Heart right ventricle (tissue), 16 donors: Measurements from ENCODE around the gene RPS3. TPM values are rescaled to one million over a fixed set of nuclear protein-coding genes. Genes with fewer than 3 reads are reported as not detected.

Experiments used
- ATAC-seq, 8 donors: fragments of 200-7000 bp; cut with Tn5 transposase; one replicate each; pipeline ENCODE4 v1.9.1; 2020; ENCODE audit warnings: mild to moderate bottlenecking in 8 of 8, moderate library complexity in 8 of 8, moderate number of reproducible peaks in 1 of 8
- DNase-seq, 2 donors: peaks; one replicate each; pipeline ENCODE4 v3.0.0-alpha.2; 2020
- H3K27ac ChIP-seq, 10 donors: fragments of 200-600 bp; sonication (generic) in 2 of 10; one replicate each; pipeline versions ENCODE4 v1.5.0 to v1.8.0; 2020 to 2022; ENCODE audit warnings: mild to moderate bottlenecking in 3 of 10
- H3K27me3 ChIP-seq, 7 donors: fragments of 200-600 bp; one replicate each; pipeline ENCODE4 v1.8.0; 2021 to 2022; ENCODE audit warnings: mild to moderate bottlenecking in 2 of 7
- H3K36me3 ChIP-seq, 9 donors: fragments of 200-600 bp; sonication (generic) in 1 of 9; one replicate each; pipeline versions ENCODE4 v1.5.0 to v1.8.0; 2020 to 2022; ENCODE audit warnings: mild to moderate bottlenecking in 2 of 9
- H3K4me1 ChIP-seq, 9 donors: fragments of 200-600 bp; sonication (generic) in 1 of 9; one replicate each; pipeline versions ENCODE4 v1.5.0 to v1.8.0; 2020 to 2022; ENCODE audit warnings: mild to moderate bottlenecking in 4 of 9
- H3K4me3 ChIP-seq, 10 donors: fragments of 200-600 bp; sonication (generic) in 2 of 10; one replicate each; pipeline versions ENCODE4 v1.5.0 to v1.8.0; 2020 to 2022; ENCODE audit warnings: mild to moderate bottlenecking in 7 of 10, moderate library complexity in 2 of 10
- H3K9me3 ChIP-seq, 11 donors: fragments of 200-600 bp in 10 of 11; sonication (generic) in 2 of 11; one replicate each; pipeline versions ENCODE4 v1.5.0 to v1.8.0; 2013 to 2022; ENCODE audit warnings: mild to moderate bottlenecking in 2 of 11, control low read depth in 1 of 11, moderate library complexity in 1 of 11
- CTCF ChIP-seq, 9 donors: fragments of 200-600 bp; sonication (generic) in 2 of 9; IDR thresholded peaks; one replicate each; pipeline versions ENCODE4 v1.5.0 to v1.8.0; 2021 to 2022; ENCODE audit warnings: antibody characterized with exemption in 9 of 9, mild to moderate bottlenecking in 5 of 9, moderate library complexity in 1 of 9
- WGBS, 2 donors: extraction: QIAGEN DNeasy Blood & Tissue Kit; methylation state at CpG; one replicate each; pipeline ENCODE4 v1.1.7; 2013; ENCODE audit warnings: inconsistent platforms in 1 of 2; 5-methylcytosine and 5-hydroxymethylcytosine counted together
- intact Hi-C, 10 donors: fragments of 100-400 bp; cut with DNase I; formaldehyde crosslinking; loops; one replicate each; pipeline versions ENCODE4 v1.11.1 to v1.14.2; 2022
- polyA plus RNA-seq, 2 donors: library from polyadenylated mRNA; stranded (reverse); fragments of 200-250 nt; gene quantifications; one replicate each; pipeline ENCODE4 v1.2.3, GENCODE V29; 2013
- total RNA-seq, 10 donors: library from RNA; stranded (reverse); fragmentation: NEBNext Ultra II Directional in 3 of 10; extraction: Animal tissue kit (Norgen Biotek cat#: 25700) in 3 of 10; gene quantifications; one replicate each; pipeline versions ENCODE4 v1.2.1 to v1.2.4, GENCODE V29; 2021 to 2023
- donor health status: Arrhythmogenic right ventricular cardiomyopathy.
- donor health status: ischemic (EF 13 %, LVEDD 7.1; RV severe dilation, severe dysfunction).
- donor health status: healthy with polysubstance abuse.
- donor health status: DM: no; HTN: yes; CAD: no.
- donor health status: DM: no; HTN: no; CAD: no.
- donor health status: ischemic (EF 25% LVEDD 6.9; RV normal size, moderate dysfunction).
- donor health status: ischemic (EF 25% LVEDD 5.7; RV mildly dilated, moderate dysfunction).
- donor health status: healthy.
- donor health status: DM: yes; HTN: yes; CAD: no.
- donor health status: Ischemic cardiomyopathy.
- donor health status: ischemic (EF 35%, LVEDD 5.7; RV mildly dilated, moderate dysfunction).
- donor health status: nonischemic (EF 11% LVEDD 7.7; RV severe dilation, severe dysfunction).
- donor health status: DM: yes; HTN: yes; CAD: no.
- donor health status: PGD.
- donor health status: ischemic (EF 29% LVEDD 5.4; RV normal size, mild dysfunction).
- donor health status: nonischemic (EF 23%, LVEDD 6.1; RV moderate dilation, normal function).

Gene RPS3
- total and polyA plus RNA-seq, 12 donors, result 698 to 1,945 (median 939) TPM

GRCh38 chr11:75434886-75435570, 35.7 kb downstream of the RPS3 start:
- intact Hi-C loops, result no loop called here
- DNase-seq (no peak), ATAC-seq (no peak)
- Histone ChIP-seq H3K4me3 (no peak overlapping the region), H3K27me3 (peaks cover 0 to 37% (median 21%) of the 10 kb centered on the region in 7 donors), H3K36me3 (peaks cover 0 to 7% (median 0%) of the 10 kb centered on the region in 9 donors), H3K27ac (no peak overlapping the region), H3K4me1 (peaks cover 3 to 15% (median 6%) of the 10 kb centered on the region in 9 donors), H3K9me3 (no peaks in the 10 kb centered on the region)
- 93 to 94% methylated on average over 12 of the region's 12 CpGs for WGBS, 2 donors
- no peak for TF ChIP-seq CTCF (IDR thresholded peaks at IDR 0.05)

DNA sequence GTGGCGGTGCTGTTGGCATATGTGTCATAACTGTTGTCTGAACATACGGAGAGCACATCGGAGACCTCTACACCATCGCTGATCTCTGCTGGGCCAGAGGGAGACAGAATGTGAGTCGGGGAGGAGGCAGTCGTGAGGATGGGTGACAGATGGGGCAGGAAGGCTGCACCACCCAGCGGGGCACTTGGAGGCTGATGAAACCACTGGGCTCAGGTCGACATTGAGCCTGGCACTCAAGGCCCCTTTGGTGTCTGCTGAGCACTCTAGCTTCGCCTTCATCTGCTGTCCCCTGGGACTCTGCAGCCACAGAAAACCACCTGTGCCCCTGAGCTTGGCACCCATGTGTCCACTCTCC, 36.2 kb downstream of the RPS3 start:
- peaks cover under 1 to 12% (median 3%) of the 10 kb centered on the region in 9 donors for H3K4me1 ChIP-seq
- H3K36me3 ChIP-seq, result peaks cover 0 to 7% (median 0%) of the 10 kb centered on the region in 9 donors
- ATAC-seq, result no peak
- H3K27ac ChIP-seq, result no peak overlapping the region
- 90 to 92% methylated on average over 9 of the region's 9 CpGs for WGBS, 2 donors
- no peak for TF ChIP-seq CTCF (IDR thresholded peaks at IDR 0.05)
- H3K27me3 ChIP-seq, result peaks cover 0 to 32% (median 20%) of the 10 kb centered on the region in 7 donors
- DNase-seq, result no peak
- H3K9me3 ChIP-seq, result no peaks in the 10 kb centered on the region
- intact Hi-C loops, result no loop called here
- no peak overlapping the region for H3K4me3 ChIP-seq

- intact Hi-C loops, result no loop called here
- no peak overlapping the region for H3K27ac ChIP-seq
- peaks cover 0 to 21% (median 8%) of the 10 kb centered on the region in 7 donors for H3K27me3 ChIP-seq
- peaks cover 0 to 7% (median 0%) of the 10 kb centered on the region in 9 donors for H3K36me3 ChIP-seq
- WGBS, 2 donors, result 92 to 93% methylated on average over 9 of the region's 9 CpGs
- no peak for ATAC-seq
- no peak for TF ChIP-seq CTCF (IDR thresholded peaks at IDR 0.05)
- H3K9me3 ChIP-seq, result no peaks in the 10 kb centered on the region
- H3K4me3 ChIP-seq, result no peak overlapping the region
- DNase-seq, result no peak
- H3K4me1 ChIP-seq, result peaks cover 0 to 7% (median 0%) of the 10 kb centered on the region in 9 donors
These were observed 37.5 kb downstream of the RPS3 start for GRCh38 chr11:75436806-75437205.

DNA sequence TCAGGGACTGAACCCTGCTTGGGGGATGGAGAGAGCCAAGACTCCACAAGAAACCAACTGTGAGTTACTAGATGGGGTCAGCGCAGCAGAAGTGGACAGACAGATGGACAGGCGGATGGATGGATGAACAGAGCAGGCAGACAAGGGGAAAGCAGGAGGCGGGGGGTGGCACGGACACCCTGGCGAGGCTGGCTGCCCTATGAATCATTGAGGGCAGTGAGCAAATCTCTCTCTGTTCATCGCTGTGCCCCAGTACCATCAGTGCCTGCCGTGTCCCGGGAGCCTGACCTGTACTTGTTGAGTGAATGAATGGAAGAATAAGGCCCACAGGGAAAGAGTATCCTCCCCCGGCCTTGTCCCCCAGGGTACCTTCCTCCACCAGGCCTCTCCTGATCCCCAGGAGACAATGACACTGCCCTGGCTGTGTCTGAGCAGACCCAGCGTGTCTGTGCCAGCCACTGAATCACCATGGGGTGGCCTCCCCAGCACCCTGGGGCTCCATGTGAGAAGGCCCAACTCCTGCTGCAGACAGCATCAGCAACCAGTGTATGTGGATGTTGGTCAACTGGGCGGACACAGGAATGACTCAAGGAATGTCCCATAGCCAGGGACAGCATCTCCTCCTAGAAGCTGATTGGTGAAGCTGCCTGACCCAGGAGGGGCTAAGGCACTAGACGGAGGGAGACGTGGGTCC, 38.8 kb downstream of the RPS3 start:
- no peaks in the 10 kb centered on the region for H3K9me3 ChIP-seq
- H3K4me1 ChIP-seq, result peaks cover 0 to 7% (median 0%) of the 10 kb centered on the region in 9 donors
- H3K27me3 ChIP-seq, result peaks cover 0 to 8% (median under 1%) of the 10 kb centered on the region in 7 donors
- no peak overlapping the region for H3K27ac ChIP-seq
- WGBS, 2 donors, result 90 to 91% methylated on average over 13 of the region's 13 CpGs
- ATAC-seq, result no peak
- DNase-seq, result no peak
- intact Hi-C loops, result no loop called here
- no peak for TF ChIP-seq CTCF (IDR thresholded peaks at IDR 0.05)
- peaks cover 0 to 7% (median 0%) of the 10 kb centered on the region in 9 donors for H3K36me3 ChIP-seq
- H3K4me3 ChIP-seq, result no peak overlapping the region
